ENCODE measurements around the gene SRSF4. TPM values are rescaled to one million over a fixed set of nuclear protein-coding genes. Genes with fewer than 3 reads are reported as not detected.

The SRSF4 gene
- total and polyA plus RNA-seq, 2 of the 8 experiments (the other 6 are each of a cell fraction or from before 2014, with no cell fraction given) = 34.9 to 86.5 TPM

GRCh38 chr1:29124366-29125236, 57.1 kb downstream of the SRSF4 start (continued):
- TF ChIP-seq EZH2 (IDR thresholded peaks at IDR 0.05; ENCODE audit: low read depth, low read length, severe bottlenecking) = no peak
- TF ChIP-seq CREB1 (IDR thresholded peaks at IDR 0.05) = peak; percentile 63; the same call in 1 of the 2 replicates
- peak; percentile 36 to 82; a peak in 2 of 3 replicates for TF ChIP-seq EP300 (IDR thresholded peaks at IDR 0.05; ENCODE audit: borderline replicate concordance in 1 of 2, low read depth in 2 of 2, low read length in 2 of 2)
- TF ChIP-seq CTCF (IDR thresholded peaks at IDR 0.05; ENCODE audit: control extremely low read depth in 1 of 3, insufficient read depth in 1 of 3, low read depth in 1 of 3, low read length in 3 of 3) = peak in 2 of 3 experiments; percentile 42 to 77; a peak in 3 of 4 replicates
- 0 out of 2 replicates have a peak, but pooled peaks have one; percentile 6 for TF ChIP-seq YY1 (IDR thresholded peaks at IDR 0.05; ENCODE audit: low read depth, low read length)
- no peak for TF ChIP-seq CBX8 (IDR thresholded peaks at IDR 0.05; ENCODE audit: borderline replicate concordance, low read depth, low read length)
- no peak for TF ChIP-seq JUN (IDR thresholded peaks at IDR 0.05; ENCODE audit: low read depth, low read length)
- TF ChIP-seq ASH2L (IDR thresholded peaks at IDR 0.05; ENCODE audit: low read length) = peak; percentile 55
- TF ChIP-seq MAFK (IDR thresholded peaks at IDR 0.05; ENCODE audit: low read depth, low read length) = no peak

Measured in H1 (cell line).